22Rv1 (cell line): ENCODE results near the gene P3H3.

ENCODE experiments used
- H3K27ac ChIP-seq: fragments of 450-650 bp; 2 replicates; pipeline ENCODE4 v1.5.1; 2017
- CTCF ChIP-seq: fragments of 450-650 bp; IDR thresholded peaks from 2 replicates; pipeline ENCODE4 v1.5.1; 2017; ENCODE audit warnings: mild to moderate bottlenecking
- ZFX ChIP-seq: fragments of 450-650 bp; IDR thresholded peaks from 2 replicates; pipeline ENCODE4 v1.6.1; 2017; ENCODE audit warnings: antibody characterized with exemption, borderline replicate concordance

P3H3 gene

GRCh38 chr12:6824085-6824775, 4.0 kb upstream of the P3H3 start:
- no peak overlapping the region for H3K27ac ChIP-seq
- TF ChIP-seq CTCF (peak; percentile 23; the same call in 1 of the 2 replicates), ZFX (no peak)

- TF ChIP-seq ZFX: no peak
- TF ChIP-seq CTCF: no peak
- H3K27ac ChIP-seq: peak overlapping the region; percentile 92
Measured at GRCh38 chr12:6824901-6825381, 3.3 kb upstream of the P3H3 start.

GRCh38 chr12:6825398-6826124, 2.6 kb upstream of the P3H3 start:
- peak overlapping the region; percentile 92 for H3K27ac ChIP-seq
- TF ChIP-seq CTCF: peak; percentile 99
- no peak for TF ChIP-seq ZFX

- H3K27ac ChIP-seq: peak overlapping the region; percentile 92
- TF ChIP-seq ZFX (no peak), CTCF (no peak)
Measured at GRCh38 chr12:6826125-6826733, 2.0 kb upstream of the P3H3 start.

- TF ChIP-seq ZFX: no peak
- no peak for TF ChIP-seq CTCF
- H3K27ac ChIP-seq: peak overlapping the region; percentile 92
Measured at GRCh38 chr12:6826734-6827436, 1.3 kb upstream of the P3H3 start.

GRCh38 chr12:6827437-6827911, 733 bp upstream of the P3H3 start:
- H3K27ac ChIP-seq: peak overlapping the region; percentile 92
- no peak for TF ChIP-seq CTCF
